DMS53 treated with DMSO at 0.1 percent for 48 hours (cell line): ENCODE results near the gene SCGB1A1.
"Not testable (repeated sequence)": the region's sequence is repeated elsewhere in the genome, so short reads cannot be mapped to it uniquely, and the experiment has no call there.

Experiments used
- DNase-seq: peaks from one replicate; lab custom pipeline; 2025; ENCODE audit not compliant: unreplicated experiment; lab: John Stamatoyannopoulos, UW

SCGB1A1 gene

DNA sequence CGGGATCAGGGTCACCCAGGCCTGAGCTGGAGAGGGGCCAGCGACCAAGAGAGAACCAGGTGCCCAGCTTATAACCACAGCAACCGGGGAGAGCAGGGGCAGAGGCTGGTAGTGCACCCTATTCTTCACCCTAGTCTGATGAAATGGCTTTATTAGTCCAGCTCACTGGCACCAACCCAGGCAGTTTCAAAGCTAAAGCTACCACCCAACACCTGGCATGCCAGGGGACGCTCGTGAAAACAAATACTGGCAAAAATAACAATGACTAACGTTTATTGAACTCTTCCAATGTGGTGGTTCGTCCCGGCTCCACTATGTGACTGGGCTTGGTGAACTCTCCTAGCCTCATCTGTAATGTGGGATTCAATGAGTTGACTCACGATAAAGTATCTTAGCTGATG, 30.6 kb downstream of the SCGB1A1 start:
- no peak for DNase-seq

DNA sequence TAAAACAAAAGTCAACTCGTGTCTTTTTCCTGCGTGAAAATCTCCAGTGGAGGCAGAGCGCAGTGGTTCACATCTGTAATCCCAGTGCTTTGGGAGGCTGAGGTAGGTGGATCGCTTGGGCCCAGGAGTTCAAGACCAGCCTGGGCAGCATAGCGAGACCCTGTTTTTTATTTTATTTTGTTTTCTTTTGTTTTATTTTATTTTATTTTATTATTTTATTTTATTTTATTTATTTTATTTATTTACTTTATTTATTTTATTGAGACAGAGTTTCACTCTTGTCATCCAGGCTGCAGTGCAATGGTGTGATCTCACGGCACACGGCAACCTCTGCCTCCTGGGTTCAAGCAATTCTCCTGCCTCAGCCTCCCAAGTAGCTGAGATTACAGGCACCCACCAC, 31.1 kb downstream of the SCGB1A1 start:
- DNase-seq: not testable (repeated sequence)

DNA sequence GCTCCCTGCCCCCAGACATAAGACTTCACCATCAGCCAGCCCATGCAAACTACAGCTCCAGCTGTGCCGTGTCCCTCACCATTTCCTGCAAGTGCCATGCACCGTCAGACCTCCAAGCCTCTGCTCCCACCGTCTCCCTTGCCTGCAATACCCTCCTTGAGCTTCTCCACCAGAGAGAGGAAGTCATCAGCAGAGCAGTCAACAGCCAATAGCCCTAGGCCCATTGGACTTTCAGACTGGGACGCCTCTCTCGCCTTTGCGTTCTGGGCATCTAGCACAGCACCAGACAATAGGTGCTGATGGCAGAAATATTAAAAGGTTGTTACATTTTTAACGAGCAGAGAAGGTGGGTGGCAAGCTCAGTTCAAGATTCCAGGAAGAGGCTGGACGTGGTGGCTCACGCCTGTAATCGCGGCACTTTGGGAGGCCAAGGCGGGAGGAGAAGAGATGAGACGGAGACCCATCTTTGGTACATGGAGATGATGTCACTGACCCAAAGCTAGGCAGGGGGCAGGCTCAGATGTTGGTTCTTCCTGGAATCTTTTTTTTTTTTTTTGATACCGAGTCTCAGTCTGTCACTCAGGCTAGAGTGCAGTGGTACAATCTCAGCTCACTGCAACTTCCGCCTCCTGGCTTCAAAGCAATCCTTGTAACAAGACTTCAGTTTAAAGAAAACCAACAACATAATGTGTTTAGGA, 31.9 kb downstream of the SCGB1A1 start:
- DNase-seq: no peak

DNA sequence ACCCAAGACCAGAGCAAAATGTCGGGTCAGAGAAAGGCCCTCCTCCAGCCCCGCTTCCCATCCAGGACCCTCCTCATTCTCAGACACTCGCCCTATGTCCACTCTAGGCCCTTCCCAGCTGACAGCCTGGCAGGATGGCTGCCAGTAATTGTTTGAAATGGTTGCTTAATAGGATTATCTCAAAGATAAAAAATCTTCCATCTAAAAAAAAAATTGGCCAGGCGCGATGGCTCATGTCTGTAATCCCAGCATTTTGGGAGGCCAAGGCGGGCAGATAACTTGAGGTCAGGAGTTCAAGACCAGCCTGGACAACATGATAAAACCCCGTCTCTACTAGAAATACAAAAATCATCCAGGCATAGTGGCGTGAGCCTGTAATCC, 32.4 kb downstream of the SCGB1A1 start:
- DNase-seq: no peak

DNA sequence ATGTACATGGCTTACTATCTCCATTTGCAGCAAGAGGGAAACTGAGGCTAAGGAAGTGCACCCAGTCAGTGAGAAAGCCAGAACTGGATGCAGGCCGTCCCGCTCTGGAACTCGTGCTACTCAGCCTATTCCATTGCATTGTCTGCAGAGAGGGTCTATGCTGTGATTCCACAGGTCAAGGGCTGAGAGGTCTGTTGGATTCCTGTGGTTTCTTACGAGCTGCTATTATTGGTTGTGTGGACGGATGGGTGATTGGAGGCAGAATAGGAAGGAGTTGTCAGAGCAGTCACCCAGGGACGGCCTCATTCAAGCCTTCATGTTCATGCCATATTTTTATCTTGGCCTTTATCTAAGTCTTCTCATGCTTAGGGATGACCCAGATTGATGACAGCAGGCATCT, 33.4 kb downstream of the SCGB1A1 start:
- DNase-seq: no peak

DNA sequence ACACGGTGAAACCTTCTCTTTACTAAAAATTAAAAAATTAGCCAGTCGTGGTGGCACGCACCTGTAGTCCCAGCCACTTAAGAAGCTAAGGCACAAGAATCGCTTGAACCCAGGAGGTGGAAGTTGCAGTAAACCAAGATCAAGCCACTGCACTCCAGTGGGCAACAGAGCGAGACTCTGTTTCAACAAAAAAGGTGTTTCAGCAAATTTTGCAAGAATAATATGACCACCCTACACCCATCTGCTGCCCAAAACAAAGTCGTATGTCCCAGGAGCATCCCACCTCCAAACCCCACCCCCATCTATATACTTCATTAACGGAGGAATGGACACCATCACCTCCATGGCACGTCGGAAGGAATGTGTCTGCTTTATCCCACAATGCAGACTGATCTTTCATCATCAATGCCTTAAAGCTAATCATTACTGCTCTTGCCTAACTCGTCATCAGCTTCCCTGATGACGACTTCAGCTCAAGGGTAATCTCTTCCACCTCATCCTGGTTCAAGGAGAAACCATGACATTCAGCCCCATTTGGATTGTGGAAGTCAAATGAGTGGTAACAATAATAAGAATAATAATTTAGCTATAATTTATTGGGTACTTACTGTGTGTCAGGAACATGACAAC, 34.1 kb downstream of the SCGB1A1 start:
- no peak for DNase-seq

DNA sequence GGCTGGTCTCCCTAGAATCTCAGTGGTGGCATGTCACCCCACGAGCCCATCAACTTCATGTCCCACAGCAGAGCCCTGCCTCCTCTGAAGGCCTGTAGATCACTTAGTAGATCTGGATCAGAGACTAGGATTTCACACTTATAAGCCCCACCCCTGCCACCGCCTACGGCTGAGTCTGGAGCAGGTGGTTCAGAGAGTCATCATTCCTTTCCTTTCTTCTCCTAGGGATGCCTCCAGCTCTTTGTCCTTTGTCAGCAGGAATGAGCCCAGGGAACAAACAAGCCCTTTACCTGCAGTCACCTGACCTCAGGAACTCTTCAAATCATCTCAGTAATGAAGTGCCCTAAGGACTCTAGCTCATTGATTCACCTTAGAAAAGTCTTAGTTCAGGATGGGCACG, 37.8 kb downstream of the SCGB1A1 start:
- peak; percentile 42 for DNase-seq

DNA sequence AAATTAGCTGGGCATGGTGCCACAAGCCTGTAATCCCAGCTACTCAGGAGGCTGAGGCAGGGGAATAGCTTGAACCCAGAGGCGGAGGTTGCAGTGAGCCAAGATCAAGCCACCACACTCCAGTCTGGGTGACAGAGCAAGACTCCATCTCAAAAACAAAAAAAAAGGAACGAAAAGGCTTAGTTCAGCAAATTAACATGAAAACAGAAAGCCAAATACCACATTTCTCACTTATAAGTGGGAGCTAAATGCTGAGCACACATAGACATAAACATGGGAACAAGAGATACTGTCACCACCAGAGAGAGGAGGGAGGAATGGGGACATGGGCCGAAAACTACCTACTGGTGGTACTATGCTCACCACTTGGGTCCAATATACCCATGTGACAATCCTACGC, 38.6 kb downstream of the SCGB1A1 start:
- DNase-seq: no peak

DNA sequence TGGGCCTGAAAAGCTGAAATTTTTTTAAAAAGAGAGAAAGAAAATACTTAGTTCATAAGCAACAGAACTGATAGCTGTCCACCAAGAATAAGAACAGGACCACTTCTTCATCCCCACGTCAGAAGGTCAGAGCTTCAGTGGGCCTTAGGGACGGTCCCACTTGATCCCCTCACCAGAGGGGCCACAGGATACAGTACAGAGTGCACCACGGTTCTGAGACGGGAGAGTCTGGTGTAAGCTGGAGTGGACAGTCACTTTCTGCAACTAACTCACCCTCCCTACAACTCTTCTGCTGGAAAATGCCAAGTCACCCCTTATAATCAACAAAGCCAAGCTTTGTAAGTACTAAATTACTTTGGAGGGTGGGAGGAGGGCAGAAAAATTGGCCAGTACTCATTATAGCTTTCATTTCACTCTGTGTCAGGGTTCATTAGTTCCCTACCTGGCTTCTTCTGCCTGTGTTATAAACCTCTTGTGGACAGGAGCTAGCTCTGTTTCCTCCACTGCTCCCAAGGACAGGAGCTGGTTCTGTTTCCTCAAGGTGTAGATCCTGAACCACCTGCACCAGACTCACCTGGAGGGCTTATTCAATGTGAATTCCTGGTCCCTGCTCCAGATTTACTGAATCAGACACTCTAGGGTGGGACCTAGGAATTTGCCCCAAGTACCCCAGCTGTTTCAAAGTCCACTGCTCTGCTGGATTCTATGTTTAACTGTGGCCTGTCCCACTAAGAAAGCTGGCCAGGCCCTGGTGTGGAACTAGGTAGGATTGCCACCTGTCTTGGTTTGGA, 39.6 kb downstream of the SCGB1A1 start:
- no peak for DNase-seq

DNA sequence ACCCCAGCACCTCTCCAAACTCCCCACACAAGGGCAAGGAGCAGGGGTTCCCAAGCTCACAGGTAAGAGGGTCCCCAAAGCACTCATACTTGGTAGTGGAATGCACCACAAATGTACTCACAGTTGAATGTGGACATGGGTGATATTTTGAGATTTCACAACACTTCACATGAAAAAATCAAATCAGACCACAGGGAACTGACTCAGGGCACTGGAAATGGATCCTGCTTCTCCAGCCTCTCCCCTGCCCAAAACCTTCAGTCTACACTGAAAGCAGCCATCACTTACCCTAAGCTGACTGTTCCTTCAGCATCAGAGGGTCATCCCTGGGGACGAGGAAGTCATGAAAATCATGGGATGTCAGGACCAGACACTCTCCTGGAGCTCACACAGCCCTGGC, 40.2 kb downstream of the SCGB1A1 start:
- no peak for DNase-seq

DNA sequence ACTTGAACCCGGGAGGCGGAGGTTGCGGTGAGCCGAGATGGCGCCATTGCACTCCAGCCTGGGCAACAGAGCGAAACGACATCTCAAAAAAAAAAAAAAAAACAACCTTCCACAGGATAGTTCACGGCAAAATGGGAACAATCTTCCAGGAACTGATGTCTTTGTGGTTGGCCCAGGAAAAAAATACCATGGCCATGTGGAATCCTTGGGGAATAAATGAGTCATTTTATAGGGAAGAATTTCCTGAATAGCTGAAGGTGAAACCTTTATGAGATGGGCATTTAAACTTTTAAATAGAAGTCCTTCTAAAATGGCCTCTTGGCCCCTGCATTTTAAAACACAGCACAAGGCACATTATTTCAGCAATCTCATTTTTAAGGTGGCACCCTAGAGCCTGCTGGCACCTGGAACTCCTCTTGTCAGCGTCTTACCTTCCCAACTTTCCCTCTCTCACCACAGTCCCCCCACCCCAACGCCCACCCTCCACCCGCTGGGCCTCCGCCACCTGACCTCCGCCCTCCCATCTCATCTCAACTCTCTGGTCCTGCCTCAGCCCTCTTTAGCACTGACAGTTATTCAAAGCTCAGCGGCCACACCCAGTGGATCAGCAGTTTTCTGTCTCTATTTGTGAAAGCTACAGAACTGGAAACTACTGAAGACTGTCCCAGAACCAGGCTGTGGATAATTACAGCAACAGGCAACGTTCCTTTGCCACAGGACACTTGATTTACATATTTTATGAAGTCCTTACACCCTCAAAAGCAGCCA, 43.1 kb downstream of the SCGB1A1 start:
- no peak for DNase-seq

DNA sequence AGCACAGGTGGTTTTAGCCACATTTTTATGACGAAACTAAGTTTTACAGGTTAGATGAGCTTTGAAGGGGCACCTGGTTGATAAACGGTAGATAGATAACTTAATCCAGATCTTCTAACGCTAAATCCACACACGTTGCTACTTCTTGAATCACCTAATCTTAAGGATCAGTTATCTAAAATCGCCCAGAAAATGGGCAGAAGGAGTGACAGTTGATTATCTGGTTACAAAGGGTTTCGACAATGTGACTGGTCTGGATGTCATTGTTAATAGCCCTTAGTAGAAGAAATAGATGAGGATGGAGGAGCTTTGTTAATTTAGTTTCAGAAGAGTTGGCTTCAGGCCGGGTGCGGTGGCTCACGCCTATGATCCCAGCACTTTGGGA, 43.7 kb downstream of the SCGB1A1 start:
- no peak for DNase-seq

DNA sequence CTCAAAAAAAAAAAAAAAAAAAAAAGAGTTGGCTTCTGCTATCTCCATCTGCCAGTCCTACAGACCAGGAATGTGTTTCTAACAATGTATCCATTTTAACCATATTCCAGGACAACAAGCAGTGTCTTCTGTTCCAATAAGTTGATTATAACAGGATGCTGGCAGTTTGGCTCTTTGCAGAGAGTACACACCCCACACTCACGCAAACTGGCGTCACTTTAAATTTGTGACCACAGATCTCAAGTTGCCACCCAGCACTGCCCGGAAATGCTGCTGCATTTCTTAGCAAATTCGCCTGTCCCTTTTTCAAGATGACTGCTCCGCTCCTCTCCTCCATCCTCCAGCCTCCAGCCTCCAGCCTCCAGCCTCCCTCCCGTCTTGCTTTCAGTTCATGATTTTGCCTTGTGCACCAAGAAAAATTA, 44.3 kb downstream of the SCGB1A1 start:
- no peak for DNase-seq

DNA sequence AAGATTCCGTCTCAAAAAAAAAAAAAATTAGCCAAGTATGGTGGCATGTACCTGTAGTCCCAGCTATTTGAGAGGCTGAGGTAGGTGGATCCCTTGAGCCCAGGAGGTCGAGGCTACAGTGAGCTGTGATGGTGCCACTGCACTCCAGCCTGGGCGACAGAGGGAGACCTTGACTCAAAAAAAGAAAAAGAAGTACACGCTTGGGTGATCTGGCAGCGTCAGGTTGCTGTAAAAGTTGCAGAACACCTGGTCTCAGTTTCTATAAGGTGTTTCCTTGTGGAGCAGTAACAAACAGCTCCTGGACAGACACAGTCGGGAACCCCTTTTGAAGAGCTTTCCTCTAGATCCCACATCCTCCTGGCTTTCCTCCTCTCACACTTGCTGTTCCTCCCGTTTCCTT, 45.8 kb downstream of the SCGB1A1 start:
- DNase-seq: no peak

DNA sequence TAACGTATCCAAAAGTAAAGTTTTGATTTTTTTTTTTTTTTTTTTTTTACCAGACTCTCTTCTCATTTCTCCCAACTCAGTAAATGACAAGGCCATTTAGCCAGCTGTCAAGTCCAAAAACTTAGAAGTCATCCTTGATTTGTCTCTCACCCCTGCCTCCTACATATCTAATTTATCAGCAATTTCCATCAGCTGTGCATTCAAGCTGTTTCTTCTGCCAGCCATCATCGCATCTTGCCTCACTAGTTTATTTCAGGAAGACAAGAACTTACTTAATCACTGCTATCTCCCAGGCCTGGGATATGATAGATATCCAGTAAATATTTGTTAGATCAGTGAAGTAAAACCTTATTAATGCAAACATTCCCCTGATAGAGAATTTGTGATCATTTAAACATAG, 47.6 kb downstream of the SCGB1A1 start:
- DNase-seq: no peak

DNA sequence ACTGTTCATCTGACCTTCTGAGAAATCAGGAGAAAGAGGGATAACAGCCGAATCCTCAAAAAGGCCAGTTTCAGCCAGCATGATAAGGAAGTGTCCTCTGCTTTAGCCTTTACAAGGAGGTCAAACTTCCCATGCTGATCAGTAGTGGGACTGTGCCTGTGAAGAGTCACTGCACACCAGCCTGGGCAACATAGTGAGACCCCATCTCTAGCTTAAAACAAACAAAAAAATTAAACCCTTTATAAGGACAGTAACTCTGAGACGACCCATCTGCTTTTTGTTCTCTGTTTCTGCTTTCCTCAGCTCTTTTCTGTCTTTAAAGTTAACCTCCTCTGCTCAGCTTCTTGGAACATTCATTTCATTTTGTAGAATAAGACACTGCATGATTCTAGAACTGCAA, 49.7 kb downstream of the SCGB1A1 start:
- DNase-seq: no peak

DNA sequence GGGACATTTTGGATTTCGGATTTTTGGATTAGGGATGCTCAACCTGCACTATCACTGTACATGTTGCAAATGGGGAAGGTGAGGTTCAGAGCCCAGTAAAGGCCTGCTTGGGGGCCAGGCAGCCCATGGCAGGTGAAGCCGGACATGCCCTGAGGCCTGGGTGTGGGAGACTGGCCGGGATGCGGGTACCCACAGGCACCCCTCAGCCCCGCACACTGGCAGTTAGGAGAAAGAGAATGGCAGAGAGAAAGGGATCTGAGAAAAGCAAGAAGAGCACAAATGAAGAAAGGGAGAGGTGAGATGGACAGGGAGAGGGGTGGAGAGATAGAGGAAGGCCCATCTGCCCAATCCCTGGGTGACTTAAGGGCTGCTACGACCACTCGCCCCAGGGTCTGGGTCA, 52.8 kb downstream of the SCGB1A1 start:
- no peak for DNase-seq

DNA sequence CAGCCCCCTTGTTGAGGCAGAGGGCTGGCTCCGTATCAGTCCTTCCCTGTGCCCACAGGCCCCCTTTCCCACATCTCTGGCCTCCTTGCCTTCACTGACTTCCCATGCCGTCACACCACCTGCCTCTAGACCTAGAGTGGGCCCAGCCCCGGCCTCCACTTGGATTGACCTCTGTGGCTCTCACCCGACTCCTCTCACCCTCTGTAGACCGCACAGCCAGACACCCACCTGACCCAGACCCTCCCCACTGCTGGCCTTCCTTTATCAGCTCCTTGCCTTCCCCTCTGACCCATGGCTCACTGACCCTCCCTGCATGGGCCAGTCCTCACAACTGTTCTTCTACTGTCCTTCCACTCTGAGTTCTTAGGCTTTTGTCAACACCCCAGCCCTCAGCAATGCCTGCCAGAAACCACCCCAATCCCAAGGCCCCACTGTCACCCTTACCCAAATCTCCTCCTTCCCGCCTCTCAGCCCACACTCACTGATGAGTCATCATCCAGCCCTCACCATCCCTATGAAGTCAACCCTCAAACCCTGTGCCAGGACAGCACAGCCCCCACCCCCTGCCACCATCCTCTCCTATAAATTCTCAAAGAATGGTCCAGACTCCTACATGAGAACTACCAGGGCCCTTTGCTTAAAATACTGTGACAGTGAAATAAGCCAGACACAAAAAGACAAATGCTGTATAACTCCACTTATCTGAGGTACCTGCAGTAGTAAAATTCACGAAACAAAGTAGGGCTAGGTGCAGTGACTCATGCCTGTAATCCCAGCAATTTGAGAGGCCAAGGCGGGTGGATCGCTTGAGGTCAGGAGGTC, 53.4 kb downstream of the SCGB1A1 start:
- DNase-seq: no peak
